ENCODE data around the gene DCP1A. TPM values are rescaled to one million over a fixed set of nuclear protein-coding genes. Genes with fewer than 3 reads are reported as not detected.

Gene DCP1A
- total RNA-seq, 2 donors from 2014 or later, result 28.5 to 33.2 TPM

DNA sequence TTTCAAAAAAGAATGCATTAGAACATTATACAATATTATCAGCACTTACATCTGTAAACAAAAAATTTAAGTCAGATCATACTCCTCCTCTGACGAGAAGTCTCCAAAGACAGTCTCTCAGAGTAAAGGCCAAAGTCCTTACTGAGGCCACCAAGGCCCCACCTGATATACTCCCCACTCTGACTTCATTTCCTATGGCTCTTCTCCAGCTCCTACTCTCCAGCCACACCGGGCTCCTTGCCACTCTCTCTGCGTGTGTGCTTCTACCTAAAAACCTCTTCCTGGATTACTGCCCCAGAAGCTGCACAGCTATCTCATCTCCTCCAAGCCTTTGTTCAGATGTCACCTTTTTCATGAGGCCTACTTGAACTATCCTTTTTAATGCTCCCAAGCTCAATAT is 5.0 kb downstream of the DCP1A start:
- TF ChIP-seq, protein P1, sequence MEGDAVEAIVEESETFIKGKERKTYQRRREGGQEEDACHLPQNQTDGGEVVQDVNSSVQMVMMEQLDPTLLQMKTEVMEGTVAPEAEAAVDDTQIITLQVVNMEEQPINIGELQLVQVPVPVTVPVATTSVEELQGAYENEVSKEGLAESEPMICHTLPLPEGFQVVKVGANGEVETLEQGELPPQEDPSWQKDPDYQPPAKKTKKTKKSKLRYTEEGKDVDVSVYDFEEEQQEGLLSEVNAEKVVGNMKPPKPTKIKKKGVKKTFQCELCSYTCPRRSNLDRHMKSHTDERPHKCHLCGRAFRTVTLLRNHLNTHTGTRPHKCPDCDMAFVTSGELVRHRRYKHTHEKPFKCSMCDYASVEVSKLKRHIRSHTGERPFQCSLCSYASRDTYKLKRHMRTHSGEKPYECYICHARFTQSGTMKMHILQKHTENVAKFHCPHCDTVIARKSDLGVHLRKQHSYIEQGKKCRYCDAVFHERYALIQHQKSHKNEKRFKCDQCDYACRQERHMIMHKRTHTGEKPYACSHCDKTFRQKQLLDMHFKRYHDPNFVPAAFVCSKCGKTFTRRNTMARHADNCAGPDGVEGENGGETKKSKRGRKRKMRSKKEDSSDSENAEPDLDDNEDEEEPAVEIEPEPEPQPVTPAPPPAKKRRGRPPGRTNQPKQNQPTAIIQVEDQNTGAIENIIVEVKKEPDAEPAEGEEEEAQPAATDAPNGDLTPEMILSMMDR (IDR thresholded peaks at IDR 0.05), result no peak
- Histone ChIP-seq H3K4me1 (ENCODE audit: control insufficient read depth in 1 of 2, low read depth in 2 of 2) (peaks cover 26 to 38% of the 10 kb centered on the region in 2 donors), H3K36me3 (peaks cover 21% of the 10 kb centered on the region), H3K27me3 (replicated peaks; ENCODE audit: insufficient read depth) (no peaks in the 10 kb centered on the region), H3K9me3 (no peaks in the 10 kb centered on the region), H3K4me3 (no peak overlapping the region), H3K27ac (no peak overlapping the region)
- DNase-seq (ENCODE audit: low spot score) (no peak), ATAC-seq (ENCODE audit: insufficient number of reproducible peaks, low FRiP score, low read depth) (no peak)

DNA sequence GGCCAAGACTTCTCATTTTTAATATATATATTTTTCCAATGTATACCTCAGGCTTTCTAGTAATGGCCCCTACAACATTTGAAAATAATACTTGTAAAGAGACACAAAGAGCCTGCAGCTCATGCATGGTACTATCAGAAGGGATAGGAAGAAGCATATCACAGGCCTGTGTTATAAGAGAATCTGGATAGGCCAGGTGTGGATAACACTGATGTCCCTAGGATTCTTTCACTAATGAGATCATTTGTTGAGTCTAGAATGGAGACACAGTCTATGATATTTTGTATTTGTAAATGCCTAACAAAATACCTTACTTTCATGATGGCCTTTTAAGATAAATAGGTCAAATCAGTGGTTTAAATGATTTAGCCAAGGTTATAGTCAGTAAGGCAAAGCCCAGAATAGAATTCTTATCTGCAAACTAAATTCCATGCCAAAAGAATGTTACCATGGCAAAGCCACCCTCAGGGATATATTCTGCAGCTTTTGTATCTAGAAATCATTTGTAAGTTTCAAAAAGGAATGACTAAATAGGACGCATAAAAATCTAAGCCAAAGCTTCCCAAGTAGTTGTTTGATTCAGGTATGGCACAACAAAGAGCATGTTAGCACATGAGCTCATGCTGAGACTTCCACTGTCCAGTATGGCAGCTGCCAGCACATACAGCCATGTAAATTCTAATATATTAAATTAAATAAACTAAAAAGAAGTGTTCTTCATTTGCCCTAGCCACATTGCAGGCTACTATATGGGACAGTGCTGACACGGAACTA is 10.0 kb downstream of the DCP1A start:
- peaks cover 13% of the 10 kb centered on the region in 2 donors for H3K4me1 ChIP-seq (ENCODE audit: control insufficient read depth in 1 of 2, low read depth in 2 of 2)
- no peak overlapping the region for H3K27ac ChIP-seq
- TF ChIP-seq, protein P1 (IDR thresholded peaks at IDR 0.05), result no peak
- H3K4me3 ChIP-seq, result no peak overlapping the region
- no peak for DNase-seq (ENCODE audit: low spot score)
- H3K36me3 ChIP-seq, result peaks cover 23% of the 10 kb centered on the region
- ATAC-seq (ENCODE audit: insufficient number of reproducible peaks, low FRiP score, low read depth), result no peak
- no peaks in the 10 kb centered on the region for H3K27me3 ChIP-seq (replicated peaks; ENCODE audit: insufficient read depth)
- no peaks in the 10 kb centered on the region for H3K9me3 ChIP-seq

DNA sequence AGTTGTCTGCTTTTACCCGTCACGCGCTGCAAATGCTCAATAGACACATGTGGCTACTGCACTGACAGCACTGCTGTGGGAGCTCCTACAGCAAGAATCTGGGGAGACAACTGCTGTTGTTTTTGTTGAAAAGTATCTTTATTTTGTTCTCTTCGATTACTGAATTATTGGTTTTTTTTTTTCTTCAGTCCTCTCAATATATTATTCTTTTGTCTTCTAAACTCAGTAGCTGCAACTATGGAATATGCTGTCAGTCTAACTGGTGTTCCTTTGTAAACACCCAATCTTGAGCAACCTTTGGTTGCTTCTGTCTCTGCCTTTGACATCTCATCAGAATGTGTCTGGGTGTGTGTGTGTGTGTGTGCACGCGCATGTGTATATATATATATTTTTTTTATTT is 12.6 kb downstream of the DCP1A start:
- DNase-seq (ENCODE audit: low spot score) (no peak), ATAC-seq (ENCODE audit: insufficient number of reproducible peaks, low FRiP score, low read depth) (no peak)
- Histone ChIP-seq H3K27me3 (replicated peaks; ENCODE audit: insufficient read depth) (no peaks in the 10 kb centered on the region), H3K9me3 (no peaks in the 10 kb centered on the region), H3K4me1 (ENCODE audit: control insufficient read depth in 1 of 2, low read depth in 2 of 2) (peaks cover 10 to 17% of the 10 kb centered on the region in 2 donors), H3K4me3 (no peak overlapping the region), H3K27ac (no peak overlapping the region), H3K36me3 (peaks cover 20% of the 10 kb centered on the region)
- TF ChIP-seq, protein P1 (IDR thresholded peaks at IDR 0.05), result no peak

DNA sequence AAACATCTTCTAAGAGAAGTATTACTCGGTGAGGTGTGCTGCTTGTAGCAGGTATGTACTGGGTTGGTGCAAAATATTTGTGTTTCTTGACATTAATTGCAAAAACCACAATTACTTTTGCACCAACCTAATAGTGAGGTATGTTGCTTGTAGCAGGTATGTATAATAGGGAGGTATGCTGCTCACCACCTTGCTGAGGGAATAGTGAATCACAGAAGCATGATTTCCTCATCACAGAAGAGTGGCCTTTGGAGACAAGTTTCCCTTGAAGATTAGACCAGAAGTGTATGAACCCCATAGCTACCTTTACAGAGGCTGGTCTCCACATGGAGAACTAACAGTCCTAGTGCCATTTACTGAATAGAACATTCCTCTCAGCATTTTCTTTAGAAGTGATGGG is 15.5 kb downstream of the DCP1A start:
- peaks cover 12% of the 10 kb centered on the region for H3K36me3 ChIP-seq
- no peak for ATAC-seq (ENCODE audit: insufficient number of reproducible peaks, low FRiP score, low read depth)
- H3K27me3 ChIP-seq (replicated peaks; ENCODE audit: insufficient read depth), result no peaks in the 10 kb centered on the region

DNA sequence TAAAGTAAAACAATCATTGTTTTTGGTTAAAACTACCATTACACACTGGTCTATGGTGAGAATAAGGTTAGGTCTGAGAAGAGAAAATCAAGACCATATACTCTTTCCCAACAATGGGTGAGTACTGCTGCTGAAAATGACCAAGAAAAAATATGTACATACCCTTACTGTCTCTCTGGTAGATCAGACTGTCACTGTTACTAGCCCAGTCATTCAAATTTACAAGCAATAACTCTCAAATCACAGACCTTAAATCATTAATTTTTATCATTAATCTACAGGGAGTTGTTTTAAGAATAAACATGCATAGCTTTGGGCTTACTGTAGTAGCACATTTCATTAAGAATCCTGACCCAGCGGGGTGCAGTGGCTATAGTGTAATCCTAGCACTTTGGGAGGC is 17.4 kb downstream of the DCP1A start:
- Histone ChIP-seq H3K36me3 (peaks cover 11% of the 10 kb centered on the region), H3K4me3 (no peak overlapping the region), H3K9me3 (no peaks in the 10 kb centered on the region), H3K27ac (no peak overlapping the region), H3K4me1 (ENCODE audit: control insufficient read depth in 1 of 2, low read depth in 2 of 2) (peaks cover 7 to 9% of the 10 kb centered on the region in 2 donors), H3K27me3 (replicated peaks; ENCODE audit: insufficient read depth) (no peaks in the 10 kb centered on the region)
- DNase-seq (ENCODE audit: low spot score) (no peak), ATAC-seq (ENCODE audit: insufficient number of reproducible peaks, low FRiP score, low read depth) (no peak)
- TF ChIP-seq, protein P1 (IDR thresholded peaks at IDR 0.05), result no peak

More for the DNA sequence above, 15.5 kb downstream of the DCP1A start:
- DNase-seq (ENCODE audit: low spot score), result no peak
- Histone ChIP-seq H3K4me1 (ENCODE audit: control insufficient read depth in 1 of 2, low read depth in 2 of 2) (peaks cover 3 to 7% of the 10 kb centered on the region in 2 donors), H3K27ac (no peak overlapping the region), H3K9me3 (no peaks in the 10 kb centered on the region), H3K4me3 (no peak overlapping the region)
- TF ChIP-seq, protein P1 (IDR thresholded peaks at IDR 0.05), result no peak
